A549 (cell line): ENCODE measurements around the gene METTL1. TPM values are rescaled to one million over a fixed set of nuclear protein-coding genes. Genes with fewer than 3 reads are reported as not detected.

Experiments
- ATAC-seq, 2 experiments: fragments of 200-7000 bp in 1 of 2; fragments of >200 bp in 1 of 2; cut with Nextera tagmentation in 1 of 2; cut with Tn5 transposase in 1 of 2; 3 replicates each; pipeline versions ENCODE4 v1.8.0 to v1.9.1; 2018 to 2020; ENCODE audit warnings: mild to moderate bottlenecking in 1 of 2, moderate library complexity in 1 of 2
- CTCF ChIA-PET: fragments of 300-600 bp; sonication (Branson Sonifier 250); formaldehyde crosslinking; extraction: SDS; loops from one replicate; lab custom pipeline; 2021; ENCODE audit warnings: antibody characterized with exemption, inconsistent platforms; lab: Yijun Ruan, JAX
- POLR2A ChIA-PET: fragments of 350-600 bp; formaldehyde crosslinking; extraction: SDS; loops from one replicate; lab custom pipeline; 2021; ENCODE audit warnings: antibody characterized with exemption, inconsistent platforms; lab: Yijun Ruan, JAX
- DNase-seq, 2 experiments: peaks; one replicate each; pipeline versions ENCODE4 v3.0.0 to v3.0.0-alpha.2; 2011 to 2016; ENCODE audit warnings: low read depth in 1 of 2, low spot score in 1 of 2
- FAIRE-seq: peaks from 2 replicates; lab custom pipeline; 2011; peaks lifted over from hg19 to GRCh38; lab: Jason Lieb, UNC
- H3K27ac ChIP-seq, 2 experiments: fragments of >200 bp; sonication (Bioruptor Twin); formaldehyde crosslinking; 3 replicates each; pipeline ENCODE4 v1.5.1; 2016 to 2017
- H3K4me1 ChIP-seq: fragments of >200 bp; sonication (Bioruptor Twin); formaldehyde crosslinking; 3 replicates; pipeline ENCODE4 v1.6.1; 2016
- H3K4me2 ChIP-seq: fragments of >200 bp; sonication (Bioruptor Twin); formaldehyde crosslinking; 3 replicates; pipeline ENCODE4 v1.6.1; 2016
- H3K4me3 ChIP-seq: fragments of >200 bp; sonication (Bioruptor Twin); formaldehyde crosslinking; 3 replicates; pipeline ENCODE4 v1.5.1; 2016
- H3K9me3 ChIP-seq: fragments of >200 bp; sonication (Bioruptor Twin); formaldehyde crosslinking; 3 replicates; pipeline ENCODE4 v1.6.1; 2016
- BHLHE40 ChIP-seq: IDR thresholded peaks from 2 replicates; pipeline ENCODE4 v1.6.1; 2012; ENCODE audit warnings: low read depth, low read length, inconsistent platforms
- EHF ChIP-seq: fragments of 250-450 bp; sonication (Bioruptor Pico); IDR thresholded peaks from 2 replicates; pipeline ENCODE4 v1.5.0; 2020; ENCODE audit warnings: mild to moderate bottlenecking
- FOSB ChIP-seq: fragments of 250-450 bp; sonication (Bioruptor Pico); IDR thresholded peaks from 2 replicates; pipeline ENCODE4 v1.5.0; 2020; ENCODE audit warnings: mild to moderate bottlenecking, moderate library complexity
- GATA3 ChIP-seq: IDR thresholded peaks from 2 replicates; pipeline ENCODE4 v1.6.1; 2012; ENCODE audit warnings: borderline replicate concordance
- HDAC2 ChIP-seq: fragments of 200-600 bp; sonication (generic); IDR thresholded peaks from 2 replicates; pipeline ENCODE4 v1.6.1; 2016
- HOXA7 ChIP-seq: fragments of 250-450 bp; sonication (Bioruptor Pico); IDR thresholded peaks from 2 replicates; pipeline ENCODE4 v1.5.0; 2020; ENCODE audit warnings: mild to moderate bottlenecking, moderate library complexity
- HOXB13 ChIP-seq: fragments of 250-450 bp; sonication (Bioruptor Pico); IDR thresholded peaks from 2 replicates; pipeline ENCODE4 v1.5.0; 2020; ENCODE audit warnings: low read depth, mild to moderate bottlenecking, moderate library complexity
- HOXB5 ChIP-seq: fragments of 250-450 bp; sonication (Bioruptor Pico); IDR thresholded peaks from 2 replicates; pipeline ENCODE4 v1.5.0; 2020; ENCODE audit warnings: mild to moderate bottlenecking, moderate library complexity
- KDM1A ChIP-seq: fragments of 200-600 bp; sonication (generic); IDR thresholded peaks from 2 replicates; pipeline ENCODE4 v1.6.1; 2016; ENCODE audit warnings: low read depth, mild to moderate bottlenecking
- KDM5A ChIP-seq: fragments of 200-600 bp; sonication (generic); IDR thresholded peaks from 2 replicates; pipeline ENCODE4 v1.6.1; 2016; ENCODE audit warnings: antibody characterized with exemption, mild to moderate bottlenecking
- MAZ ChIP-seq: fragments of 150-350 bp; IDR thresholded peaks from 2 replicates; pipeline ENCODE4 v1.6.1; 2014; ENCODE audit warnings: antibody characterized with exemption, low read depth, low read length, borderline replicate concordance
- MYC ChIP-seq: IDR thresholded peaks from 2 replicates; pipeline ENCODE4 v1.6.1; 2012; ENCODE audit warnings: mild to moderate bottlenecking, inconsistent platforms, low read length, improper control_type of control experiment, borderline replicate concordance
- NPAS2 ChIP-seq: fragments of 250-450 bp; sonication (Bioruptor Pico); IDR thresholded peaks from 2 replicates; pipeline ENCODE4 v1.8.0; 2022; ENCODE audit warnings: mild to moderate bottlenecking, moderate library complexity, borderline replicate concordance
- RARB ChIP-seq: fragments of 250-450 bp; sonication (Bioruptor Pico); IDR thresholded peaks from 2 replicates; pipeline ENCODE4 v1.8.0; 2021; ENCODE audit warnings: mild to moderate bottlenecking, moderate library complexity
- RNF2 ChIP-seq: fragments of 200-600 bp; sonication (generic); IDR thresholded peaks from 2 replicates; pipeline ENCODE4 v1.6.1; 2016; ENCODE audit warnings: low read depth, mild to moderate bottlenecking, antibody characterized with exemption, moderate library complexity, borderline replicate concordance
- TP53 ChIP-seq: fragments of 250-450 bp; sonication (Bioruptor Pico); IDR thresholded peaks from 2 replicates; pipeline ENCODE4 v1.5.0; 2021; ENCODE audit warnings: mild to moderate bottlenecking, moderate library complexity
- WGBS: methylation state at CpG from one replicate; pipeline ENCODE4 v1.1.6; 2017; ENCODE audit errors: missing lambda C conversion rate; 5-methylcytosine and 5-hydroxymethylcytosine counted together
- polyA plus RNA-seq, 4 experiments: library from polyadenylated mRNA; depleted of rRNA in 3 of 4; stranded (reverse); fragments of >200 nt; fragmentation: RNase III in 1 of 4; extraction: RNeasy Plus Mini Kit Qiagen cat#74134 plus additional on column Dnase treatment in 1 of 4; gene quantifications; 2 replicates in 3 of 4; 3 replicates in 1 of 4; pipeline ENCODE4 v1.2.3, GENCODE V29; 2011 to 2017
- TF ChIP-seq, protein P1 (sequence below): fragments of 150-350 bp; IDR thresholded peaks from 2 replicates; pipeline ENCODE4 v1.6.1; 2014; ENCODE audit warnings: low read depth, mild to moderate bottlenecking, low read length
- TF ChIP-seq, protein P2 (sequence below): IDR thresholded peaks from 2 replicates; pipeline ENCODE4 v1.6.1; 2012; ENCODE audit warnings: low read depth, borderline replicate concordance
- TF ChIP-seq, protein P3 (sequence below): fragments of >200 bp; sonication (Bioruptor Twin); formaldehyde crosslinking; IDR thresholded peaks from 2 replicates; pipeline ENCODE4 v1.6.1; 2016
- TF ChIP-seq, protein P4 (sequence below): IDR thresholded peaks from 2 replicates; pipeline ENCODE4 v1.6.1; 2012

METTL1 gene
- polyA plus RNA-seq, 2 of the 4 experiments (the other 2 are of a cell fraction) = 55.2 to 60.2 TPM

GRCh38 chr12:57796996-57797395 lies 25.1 kb upstream of the METTL1 start:
- POLR2A ChIA-PET = no interaction called here
- H3K27ac ChIP-seq = no peak overlapping the region
- DNase-seq = no peak

DNA sequence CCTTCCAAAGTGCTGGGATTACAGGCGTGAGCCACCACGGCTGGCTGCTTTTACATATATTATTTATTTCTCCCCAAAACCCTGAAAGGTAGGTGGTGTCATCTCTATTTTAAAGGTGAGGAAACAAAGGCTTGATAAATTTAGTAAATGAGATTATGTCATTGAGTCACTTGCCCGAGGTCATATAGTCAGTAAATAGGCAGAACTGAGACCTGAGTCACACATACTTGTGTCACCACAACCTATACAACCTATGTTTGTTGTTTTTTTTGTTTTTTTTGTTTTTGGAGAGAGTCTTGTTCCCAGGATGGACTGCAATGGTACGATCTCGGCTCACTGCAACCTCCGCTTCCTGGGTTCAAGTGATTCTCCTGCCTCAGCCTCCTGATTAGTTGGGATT lies 23.4 kb upstream of the METTL1 start:
- FAIRE-seq (no peak), ATAC-seq (no peak), DNase-seq (no peak)
- TF ChIP-seq RARB (CRISPR knock-in tag) (no peak), HOXB13 (CRISPR knock-in tag) (no peak), GATA3 (no peak), MYC (no peak)
- TF ChIP-seq, protein P1, sequence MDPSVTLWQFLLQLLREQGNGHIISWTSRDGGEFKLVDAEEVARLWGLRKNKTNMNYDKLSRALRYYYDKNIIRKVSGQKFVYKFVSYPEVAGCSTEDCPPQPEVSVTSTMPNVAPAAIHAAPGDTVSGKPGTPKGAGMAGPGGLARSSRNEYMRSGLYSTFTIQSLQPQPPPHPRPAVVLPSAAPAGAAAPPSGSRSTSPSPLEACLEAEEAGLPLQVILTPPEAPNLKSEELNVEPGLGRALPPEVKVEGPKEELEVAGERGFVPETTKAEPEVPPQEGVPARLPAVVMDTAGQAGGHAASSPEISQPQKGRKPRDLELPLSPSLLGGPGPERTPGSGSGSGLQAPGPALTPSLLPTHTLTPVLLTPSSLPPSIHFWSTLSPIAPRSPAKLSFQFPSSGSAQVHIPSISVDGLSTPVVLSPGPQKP = no peak
- no peak overlapping the region for H3K27ac ChIP-seq
- ChIA-PET POLR2A (no interaction called here), CTCF (interaction anchor here (0.6 to 4.0 kb wide), 4 partner anchors 12 to 109 kb away, joined by 3 to 26 read pairs (median 3); partner anchors contain the start of genes AVIL and TSFM)
- H3K4me1 ChIP-seq = peaks cover 11% of the 10 kb centered on the region; the same call in 2 of the 3 replicates
- H3K4me2 ChIP-seq = no peak overlapping the region
- WGBS = 86% methylated on average over 6 of the region's 6 CpGs
- no peaks in the 10 kb centered on the region for H3K9me3 ChIP-seq
- no peak overlapping the region for H3K4me3 ChIP-seq

More at GRCh38 chr12:57796996-57797395, 25.1 kb upstream of the METTL1 start:
- H3K4me2 ChIP-seq = no peak overlapping the region
- H3K4me1 ChIP-seq = peaks cover 11% of the 10 kb centered on the region; the same call in 2 of the 3 replicates
- 96% methylated on average over 1 of the region's 1 CpG for WGBS
- no peak for FAIRE-seq
- no peak overlapping the region for H3K4me3 ChIP-seq
- CTCF ChIA-PET = interaction anchor here (1.0 to 1.6 kb wide), 2 partner anchors 14 to 35 kb away, joined by 3 to 6 read pairs; partner anchors contain the start of gene TSFM
- H3K9me3 ChIP-seq = no peaks in the 10 kb centered on the region
- TF ChIP-seq, protein P2, sequence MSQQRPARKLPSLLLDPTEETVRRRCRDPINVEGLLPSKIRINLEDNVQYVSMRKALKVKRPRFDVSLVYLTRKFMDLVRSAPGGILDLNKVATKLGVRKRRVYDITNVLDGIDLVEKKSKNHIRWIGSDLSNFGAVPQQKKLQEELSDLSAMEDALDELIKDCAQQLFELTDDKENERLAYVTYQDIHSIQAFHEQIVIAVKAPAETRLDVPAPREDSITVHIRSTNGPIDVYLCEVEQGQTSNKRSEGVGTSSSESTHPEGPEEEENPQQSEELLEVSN = no peak
- TF ChIP-seq NPAS2 (CRISPR knock-in tag) (no peak), MAZ (no peak), HOXA7 (CRISPR knock-in tag) (no peak), EHF (CRISPR knock-in tag) (no peak), TP53 (CRISPR knock-in tag) (no peak), KDM5A (no peak), BHLHE40 (no peak), GATA3 (no peak), HOXB5 (no peak), HDAC2 (no peak), KDM1A (no peak), RNF2 (no peak), FOSB (CRISPR knock-in tag) (no peak), RARB (CRISPR knock-in tag) (no peak), HOXB13 (CRISPR knock-in tag) (no peak)
- TF ChIP-seq, protein P3, sequence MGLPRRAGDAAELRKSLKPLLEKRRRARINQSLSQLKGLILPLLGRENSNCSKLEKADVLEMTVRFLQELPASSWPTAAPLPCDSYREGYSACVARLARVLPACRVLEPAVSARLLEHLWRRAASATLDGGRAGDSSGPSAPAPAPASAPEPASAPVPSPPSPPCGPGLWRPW = no peak
- TF ChIP-seq, protein P1 = no peak
- TF ChIP-seq, protein P4, sequence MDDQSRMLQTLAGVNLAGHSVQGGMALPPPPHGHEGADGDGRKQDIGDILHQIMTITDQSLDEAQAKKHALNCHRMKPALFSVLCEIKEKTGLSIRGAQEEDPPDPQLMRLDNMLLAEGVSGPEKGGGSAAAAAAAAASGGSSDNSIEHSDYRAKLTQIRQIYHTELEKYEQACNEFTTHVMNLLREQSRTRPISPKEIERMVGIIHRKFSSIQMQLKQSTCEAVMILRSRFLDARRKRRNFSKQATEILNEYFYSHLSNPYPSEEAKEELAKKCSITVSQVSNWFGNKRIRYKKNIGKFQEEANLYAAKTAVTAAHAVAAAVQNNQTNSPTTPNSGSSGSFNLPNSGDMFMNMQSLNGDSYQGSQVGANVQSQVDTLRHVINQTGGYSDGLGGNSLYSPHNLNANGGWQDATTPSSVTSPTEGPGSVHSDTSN = no peak
- TF ChIP-seq, all 56 proteins: peak for 0
- no peak for ATAC-seq
